ENCODE data around the gene SIGLEC11. TPM values are rescaled to one million over a fixed set of nuclear protein-coding genes. Genes with fewer than 3 reads are reported as not detected.

SIGLEC11 gene
- polyA plus RNA-seq, 1 experiment = not detected

GRCh38 chr19:49953416-49953815 lies 7.6 kb downstream of the SIGLEC11 start:
- no peak for TF ChIP-seq CTCF (IDR thresholded peaks at IDR 0.05; ENCODE audit: insufficient read depth, low read depth, low read length)
- no peak for DNase-seq (ENCODE audit: low read depth)
- ChIA-PET CTCF (interaction anchor here (0.8 to 5.1 kb wide), 3 partner anchors 10 to 16 kb away, joined by 4 to 22 read pairs (median 6); no protein-coding TSS in a partner anchor), POLR2A (no interaction called here)
- no peaks in the 10 kb centered on the region for H3K36me3 ChIP-seq (ENCODE audit: control insufficient read depth, insufficient read depth, low read length)
- no peak overlapping the region for H3K4me3 ChIP-seq (ENCODE audit: low read depth, low read length)
- H3K27me3 ChIP-seq (ENCODE audit: control insufficient read depth, insufficient read depth, low read length) = peaks cover 8% of the 10 kb centered on the region

- CTCF ChIA-PET = interaction anchor here (0.8 to 5.1 kb wide), 2 partner anchors 14 to 15 kb away, joined by 4 to 22 read pairs; no protein-coding TSS in a partner anchor
- POLR2A ChIA-PET = interaction anchor here (0.6 kb wide), 1 partner anchor 425 kb away, joined by 9 read pairs; the partner anchor contains the start of gene RCN3
Observed at GRCh38 chr19:49952906-49953305, 8.1 kb downstream of the SIGLEC11 start.

GRCh38 chr19:49952479-49952836 lies 8.5 kb downstream of the SIGLEC11 start:
- CTCF ChIA-PET = interaction anchor here (0.8 to 5.1 kb wide), 2 partner anchors 9 to 15 kb away, joined by 4 to 22 read pairs; no protein-coding TSS in a partner anchor

More at GRCh38 chr19:49952906-49953305, 8.1 kb downstream of the SIGLEC11 start:
- Histone ChIP-seq H3K27me3 (ENCODE audit: control insufficient read depth, insufficient read depth, low read length) (peaks cover 8% of the 10 kb centered on the region), H3K4me3 (ENCODE audit: low read depth, low read length) (no peak overlapping the region), H3K36me3 (ENCODE audit: control insufficient read depth, insufficient read depth, low read length) (no peaks in the 10 kb centered on the region)
- TF ChIP-seq CTCF (IDR thresholded peaks at IDR 0.05; ENCODE audit: insufficient read depth, low read depth, low read length) = no peak
- DNase-seq (ENCODE audit: low read depth) = no peak

GRCh38 chr19:49951806-49952478 lies 9.0 kb downstream of the SIGLEC11 start:
- H3K27me3 ChIP-seq (ENCODE audit: control insufficient read depth, insufficient read depth, low read length) = peaks cover 8% of the 10 kb centered on the region
- no peak overlapping the region for H3K4me3 ChIP-seq (ENCODE audit: low read depth, low read length)
- CTCF ChIA-PET = interaction anchor here (0.8 to 5.1 kb wide), 2 partner anchors 9 to 14 kb away, joined by 4 to 22 read pairs; no protein-coding TSS in a partner anchor
- DNase-seq (ENCODE audit: low read depth) = no peak
- POLR2A ChIA-PET = interaction anchor here (0.6 kb wide), 1 partner anchor 424 kb away, joined by 9 read pairs; the partner anchor contains the start of gene RCN3
- H3K36me3 ChIP-seq (ENCODE audit: control insufficient read depth, insufficient read depth, low read length) = no peaks in the 10 kb centered on the region
- TF ChIP-seq CTCF (IDR thresholded peaks at IDR 0.05; ENCODE audit: insufficient read depth, low read depth, low read length) = no peak

More at GRCh38 chr19:49952479-49952836, 8.5 kb downstream of the SIGLEC11 start:
- H3K4me3 ChIP-seq (ENCODE audit: low read depth, low read length) = no peak overlapping the region
- H3K27me3 ChIP-seq (ENCODE audit: control insufficient read depth, insufficient read depth, low read length) = peaks cover 8% of the 10 kb centered on the region
- POLR2A ChIA-PET = interaction anchor here (0.6 kb wide), 1 partner anchor 425 kb away, joined by 9 read pairs; the partner anchor contains the start of gene RCN3
- no peak for DNase-seq (ENCODE audit: low read depth)
- no peak for TF ChIP-seq CTCF (IDR thresholded peaks at IDR 0.05; ENCODE audit: insufficient read depth, low read depth, low read length)
- H3K36me3 ChIP-seq (ENCODE audit: control insufficient read depth, insufficient read depth, low read length) = no peaks in the 10 kb centered on the region

- peaks cover 8% of the 10 kb centered on the region for H3K27me3 ChIP-seq (ENCODE audit: control insufficient read depth, insufficient read depth, low read length)
- no peak for DNase-seq (ENCODE audit: low read depth)
- H3K4me3 ChIP-seq (ENCODE audit: low read depth, low read length) = no peak overlapping the region
- no peak for TF ChIP-seq CTCF (IDR thresholded peaks at IDR 0.05; ENCODE audit: insufficient read depth, low read depth, low read length)
- ChIA-PET POLR2A (no interaction called here), CTCF (interaction anchor here (2.4 kb wide), 1 partner anchor 13 kb away, joined by 11 read pairs; no protein-coding TSS in a partner anchor)
- no peaks in the 10 kb centered on the region for H3K36me3 ChIP-seq (ENCODE audit: control insufficient read depth, insufficient read depth, low read length)
Observed at GRCh38 chr19:49950956-49951526, 9.9 kb downstream of the SIGLEC11 start.
